ENCODE measurements around the gene CSF3R. TPM values are rescaled to one million over a fixed set of nuclear protein-coding genes. Genes with fewer than 3 reads are reported as not detected.

The CSF3R gene
- total RNA-seq, 1 donor from 2014 or later = 3.8 TPM

DNA sequence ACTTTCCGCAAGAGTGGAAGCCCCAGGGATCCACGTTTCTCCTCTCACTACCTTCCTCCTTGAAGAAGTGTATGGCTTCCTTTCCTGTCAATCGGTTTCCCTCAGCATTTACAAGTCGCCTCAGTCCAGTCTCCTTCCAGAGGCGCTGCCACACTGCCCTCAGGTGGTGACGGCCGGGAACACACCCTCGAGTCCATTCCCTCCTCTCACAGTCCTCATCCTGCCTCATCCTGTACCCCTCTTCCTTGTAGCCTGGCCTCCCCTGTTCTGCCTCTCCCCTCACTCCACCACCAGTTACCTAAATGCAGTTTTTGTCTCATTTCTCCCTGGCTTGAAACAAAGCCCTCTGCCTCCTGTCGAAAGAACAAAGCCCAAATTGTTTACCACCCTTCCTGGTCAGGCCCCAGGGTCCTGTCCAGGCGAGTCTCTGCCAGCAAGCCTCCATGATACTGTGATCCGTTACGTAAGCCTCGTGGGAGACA lies 61.8 kb downstream of the CSF3R start:
- Histone ChIP-seq H3K27ac (replicated peaks) (peak overlapping the region; percentile 5), H3K36me3 (peaks cover 13% of the 10 kb centered on the region), H3K4me3 (no peak overlapping the region), H3K27me3 (ENCODE audit: low read depth) (no peaks in the 10 kb centered on the region), H3K9me3 (replicated peaks) (no peaks in the 10 kb centered on the region), H3K4me1 (peaks cover 20% of the 10 kb centered on the region)
- TF ChIP-seq, protein P1, sequence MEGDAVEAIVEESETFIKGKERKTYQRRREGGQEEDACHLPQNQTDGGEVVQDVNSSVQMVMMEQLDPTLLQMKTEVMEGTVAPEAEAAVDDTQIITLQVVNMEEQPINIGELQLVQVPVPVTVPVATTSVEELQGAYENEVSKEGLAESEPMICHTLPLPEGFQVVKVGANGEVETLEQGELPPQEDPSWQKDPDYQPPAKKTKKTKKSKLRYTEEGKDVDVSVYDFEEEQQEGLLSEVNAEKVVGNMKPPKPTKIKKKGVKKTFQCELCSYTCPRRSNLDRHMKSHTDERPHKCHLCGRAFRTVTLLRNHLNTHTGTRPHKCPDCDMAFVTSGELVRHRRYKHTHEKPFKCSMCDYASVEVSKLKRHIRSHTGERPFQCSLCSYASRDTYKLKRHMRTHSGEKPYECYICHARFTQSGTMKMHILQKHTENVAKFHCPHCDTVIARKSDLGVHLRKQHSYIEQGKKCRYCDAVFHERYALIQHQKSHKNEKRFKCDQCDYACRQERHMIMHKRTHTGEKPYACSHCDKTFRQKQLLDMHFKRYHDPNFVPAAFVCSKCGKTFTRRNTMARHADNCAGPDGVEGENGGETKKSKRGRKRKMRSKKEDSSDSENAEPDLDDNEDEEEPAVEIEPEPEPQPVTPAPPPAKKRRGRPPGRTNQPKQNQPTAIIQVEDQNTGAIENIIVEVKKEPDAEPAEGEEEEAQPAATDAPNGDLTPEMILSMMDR (IDR thresholded peaks at IDR 0.05; ENCODE audit: borderline replicate concordance) = peak; percentile 96
- intact Hi-C loops (cut with micrococcal nuclease) = no loop called here
- DNase-seq = peak; percentile 86

DNA sequence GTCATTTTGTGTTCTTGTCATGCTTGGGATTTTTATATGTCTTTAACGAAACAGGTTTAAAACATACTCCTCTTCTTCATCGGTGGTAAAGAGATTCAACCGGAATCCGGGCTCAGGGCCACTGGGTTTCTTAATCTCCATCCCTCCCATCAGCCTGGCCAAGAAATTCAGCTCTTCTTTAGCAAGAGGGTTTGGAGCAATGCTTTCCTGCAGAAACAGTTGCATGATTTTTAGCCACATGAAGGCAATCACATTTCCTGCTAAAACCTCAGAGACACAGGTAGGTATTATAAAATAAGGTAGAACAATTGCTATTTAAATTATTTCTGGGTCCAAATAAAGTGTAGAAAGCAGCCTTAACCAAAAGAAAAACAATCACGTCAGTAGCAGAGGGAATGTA lies 62.3 kb downstream of the CSF3R start:
- no peaks in the 10 kb centered on the region for H3K27me3 ChIP-seq (ENCODE audit: low read depth)
- intact Hi-C loops (cut with micrococcal nuclease) = no loop called here
- no peaks in the 10 kb centered on the region for H3K9me3 ChIP-seq (replicated peaks)
- H3K4me1 ChIP-seq = peaks cover 20% of the 10 kb centered on the region
- H3K36me3 ChIP-seq = peaks cover 13% of the 10 kb centered on the region
- H3K27ac ChIP-seq (replicated peaks) = no peak overlapping the region
- H3K4me3 ChIP-seq = no peak overlapping the region
- TF ChIP-seq, protein P1 (IDR thresholded peaks at IDR 0.05; ENCODE audit: borderline replicate concordance) = no peak
- DNase-seq = no peak

DNA sequence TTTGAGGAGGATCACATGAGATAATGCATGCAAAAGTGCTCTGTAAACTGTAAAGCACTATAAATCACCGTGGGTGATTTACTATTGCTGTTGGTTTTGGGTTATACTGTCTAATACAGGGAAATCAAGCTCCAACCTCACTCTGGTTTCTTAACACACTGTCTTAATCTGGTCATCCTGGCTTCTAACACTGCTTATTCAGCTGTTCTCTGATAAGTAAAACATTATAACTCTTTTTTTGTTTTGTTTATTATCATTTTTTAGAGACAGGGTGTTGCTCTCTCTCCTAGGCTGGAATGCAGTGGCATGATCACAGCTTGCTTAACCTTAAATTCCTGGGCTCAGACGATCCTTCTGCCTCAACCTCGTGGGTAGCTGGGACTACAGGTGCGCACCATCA lies 63.1 kb downstream of the CSF3R start:
- no peak for DNase-seq
- H3K4me1 ChIP-seq = peaks cover 20% of the 10 kb centered on the region
- H3K4me3 ChIP-seq = no peak overlapping the region
- intact Hi-C loops (cut with micrococcal nuclease) = no loop called here
- H3K36me3 ChIP-seq = peaks cover 13% of the 10 kb centered on the region
- H3K27ac ChIP-seq (replicated peaks) = peak overlapping the region; percentile 5
- no peaks in the 10 kb centered on the region for H3K27me3 ChIP-seq (ENCODE audit: low read depth)
- TF ChIP-seq, protein P1 (IDR thresholded peaks at IDR 0.05; ENCODE audit: borderline replicate concordance) = no peak
- H3K9me3 ChIP-seq (replicated peaks) = no peaks in the 10 kb centered on the region

DNA sequence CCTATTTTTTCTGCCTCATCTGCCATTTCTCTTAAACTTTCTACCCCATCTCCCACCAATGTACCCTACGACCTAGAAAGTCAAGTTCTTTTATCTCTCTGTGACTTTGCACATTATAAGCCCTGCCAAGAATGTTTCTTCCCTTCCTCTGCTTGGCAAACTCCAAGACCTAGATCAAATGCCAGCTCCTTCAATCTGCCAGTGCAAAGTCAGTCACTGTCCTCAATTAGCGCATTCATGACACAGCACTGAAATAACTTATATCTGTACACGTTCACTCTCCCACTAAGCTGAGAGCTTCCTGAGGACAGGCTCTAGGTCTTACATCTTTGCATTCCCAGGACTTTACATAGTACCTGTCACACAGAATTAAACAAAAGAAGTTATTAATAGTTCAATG lies 63.6 kb downstream of the CSF3R start:
- H3K27me3 ChIP-seq (ENCODE audit: low read depth) = no peaks in the 10 kb centered on the region
- intact Hi-C loops (cut with micrococcal nuclease) = no loop called here
- TF ChIP-seq, protein P1 (IDR thresholded peaks at IDR 0.05; ENCODE audit: borderline replicate concordance) = no peak
- H3K4me1 ChIP-seq = peaks cover 20% of the 10 kb centered on the region
- peaks cover 13% of the 10 kb centered on the region for H3K36me3 ChIP-seq
- peak overlapping the region; percentile 5 for H3K27ac ChIP-seq (replicated peaks)
- H3K4me3 ChIP-seq = no peak overlapping the region
- no peaks in the 10 kb centered on the region for H3K9me3 ChIP-seq (replicated peaks)
- DNase-seq = no peak

DNA sequence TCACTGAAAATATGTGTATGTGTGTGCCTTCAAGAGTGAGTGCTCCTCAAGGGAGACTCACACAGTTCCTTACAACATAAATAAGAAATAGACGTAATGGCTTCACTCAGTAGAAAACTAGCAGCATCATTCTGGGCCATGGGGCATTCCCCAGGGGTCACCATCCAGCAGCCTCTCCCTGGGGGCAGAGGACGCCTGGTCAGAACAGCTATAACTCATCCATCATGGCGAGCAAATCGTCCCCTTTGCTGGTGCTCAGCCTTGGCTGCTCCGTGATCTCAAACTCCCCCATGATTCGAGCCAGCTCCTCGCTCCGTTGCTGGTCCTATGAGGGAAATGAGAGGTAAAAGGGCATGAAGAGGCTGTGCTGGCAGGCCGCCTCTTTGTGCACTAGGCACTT lies 64.8 kb downstream of the CSF3R start:
- H3K4me3 ChIP-seq = no peak overlapping the region
- DNase-seq = no peak
- no peak overlapping the region for H3K27ac ChIP-seq (replicated peaks)
- peaks cover 20% of the 10 kb centered on the region for H3K4me1 ChIP-seq
- H3K36me3 ChIP-seq = peaks cover 10% of the 10 kb centered on the region
- H3K9me3 ChIP-seq (replicated peaks) = no peaks in the 10 kb centered on the region
- intact Hi-C loops (cut with micrococcal nuclease) = no loop called here
- H3K27me3 ChIP-seq (ENCODE audit: low read depth) = no peaks in the 10 kb centered on the region
- TF ChIP-seq, protein P1 (IDR thresholded peaks at IDR 0.05; ENCODE audit: borderline replicate concordance) = no peak

Other genes with a start within 250 kb of the CSF3R start
- 1.9 TPM for gene SH3D21, start 176.5 kb downstream of the CSF3R start, total RNA-seq
- 10.6 TPM for gene EVA1B, start 159.3 kb downstream of the CSF3R start, total RNA-seq
- gene STK40, start 97.0 kb downstream of the CSF3R start, total RNA-seq = 69.8 TPM
- 53.6 TPM for gene LSM10, start 85.0 kb downstream of the CSF3R start, total RNA-seq
- gene OSCP1, start 32.5 kb downstream of the CSF3R start, total RNA-seq = 7.1 TPM
- gene MRPS15, start 18.5 kb downstream of the CSF3R start, total RNA-seq = 108 TPM

Measured in left ventricle myocardium inferior (tissue), 1 donor.